AG04450 (cell line): ENCODE measurements around the gene TLE3. TPM values are rescaled to one million over a fixed set of nuclear protein-coding genes. Genes with fewer than 3 reads are reported as not detected.

Source experiments
- CTCF ChIA-PET: fragments of 300-600, 350-600 bp; formaldehyde crosslinking; extraction: SDS; loops from one replicate; lab custom pipeline; 2022; ENCODE audit warnings: antibody characterized with exemption, inconsistent platforms; lab: Charles Lee
- POLR2A ChIA-PET: fragments of 350-600 bp; formaldehyde crosslinking; extraction: SDS; loops from one replicate; lab custom pipeline; 2021; ENCODE audit warnings: antibody characterized with exemption, inconsistent platforms; lab: Yijun Ruan, JAX
- DNase-seq: peaks from one replicate; pipeline ENCODE4 v3.0.0-alpha.2; 2011; ENCODE audit warnings: low read depth, low spot score
- H3K27ac ChIP-seq: one replicate; pipeline ENCODE4 v1.5.1; 2012; ENCODE audit warnings: low read depth, low read length, control low read depth
- H3K27me3 ChIP-seq: one replicate; pipeline ENCODE4 v1.6.0; 2012; ENCODE audit warnings: low read length; ENCODE audit not compliant: control insufficient read depth, insufficient read depth
- H3K4me3 ChIP-seq: 2 replicates; pipeline ENCODE4 v1.5.1; 2011; ENCODE audit warnings: mild to moderate bottlenecking, low read depth, low read length, control low read depth
- H3K9me3 ChIP-seq: 2 replicates; pipeline ENCODE4 v1.5.1; 2012; ENCODE audit warnings: low read length; ENCODE audit not compliant: control insufficient read depth, insufficient read depth
- CTCF ChIP-seq: IDR thresholded peaks from 2 replicates; pipeline ENCODE4 v1.5.1; 2011; ENCODE audit warnings: low read depth, low read length, control low read depth, inconsistent platforms
- polyA plus RNA-seq: library from polyadenylated mRNA; depleted of rRNA; stranded (reverse); fragments of >200 nt; gene quantifications from 2 replicates; pipeline ENCODE4 v1.2.3, GENCODE V29; 2011

TLE3 gene
- polyA plus RNA-seq, 1 experiment: 7.5 TPM

- no peak for DNase-seq
- H3K9me3 ChIP-seq: no peaks in the 10 kb centered on the region; the same call in 1 of the 2 replicates
- no peak overlapping the region for H3K27ac ChIP-seq
- H3K27me3 ChIP-seq: no peaks in the 10 kb centered on the region
- TF ChIP-seq CTCF: no peak
- no peak overlapping the region for H3K4me3 ChIP-seq
- CTCF ChIA-PET: no interaction called here
- POLR2A ChIA-PET: no interaction called here
These were observed 41.5 kb downstream of the TLE3 start for GRCh38 chr15:70056091-70056680.

- Histone ChIP-seq H3K27ac (no peak overlapping the region), H3K27me3 (no peaks in the 10 kb centered on the region), H3K9me3 (no peaks in the 10 kb centered on the region; the same call in 1 of the 2 replicates), H3K4me3 (no peak overlapping the region)
- ChIA-PET POLR2A (no interaction called here), CTCF (no interaction called here)
- no peak for DNase-seq
- TF ChIP-seq CTCF: no peak
These were observed 42.1 kb downstream of the TLE3 start for GRCh38 chr15:70055601-70056051.

- no peak for TF ChIP-seq CTCF
- no peaks in the 10 kb centered on the region; the same call in 1 of the 2 replicates for H3K9me3 ChIP-seq
- POLR2A ChIA-PET: interaction anchor here (0.6 kb wide), 1 partner anchor 446 kb away, joined by 4 read pairs; no protein-coding TSS in a partner anchor
- no peaks in the 10 kb centered on the region for H3K27me3 ChIP-seq
- CTCF ChIA-PET: no interaction called here
- DNase-seq: no peak
- H3K27ac ChIP-seq: no peak overlapping the region
- no peak overlapping the region for H3K4me3 ChIP-seq
These were observed 42.8 kb downstream of the TLE3 start for GRCh38 chr15:70054884-70055387.

GRCh38 chr15:70054366-70054765 lies 43.4 kb downstream of the TLE3 start:
- H3K9me3 ChIP-seq: no peaks in the 10 kb centered on the region; the same call in 1 of the 2 replicates
- POLR2A ChIA-PET: no interaction called here

More at GRCh38 chr15:70054366-70054765, 43.4 kb downstream of the TLE3 start:
- Histone ChIP-seq H3K27ac (no peak overlapping the region), H3K27me3 (no peaks in the 10 kb centered on the region), H3K4me3 (no peak overlapping the region)
- no peak for DNase-seq
- no peak for TF ChIP-seq CTCF
- CTCF ChIA-PET: no interaction called here
